ENCODE results near the gene NLGN4Y.

DNA sequence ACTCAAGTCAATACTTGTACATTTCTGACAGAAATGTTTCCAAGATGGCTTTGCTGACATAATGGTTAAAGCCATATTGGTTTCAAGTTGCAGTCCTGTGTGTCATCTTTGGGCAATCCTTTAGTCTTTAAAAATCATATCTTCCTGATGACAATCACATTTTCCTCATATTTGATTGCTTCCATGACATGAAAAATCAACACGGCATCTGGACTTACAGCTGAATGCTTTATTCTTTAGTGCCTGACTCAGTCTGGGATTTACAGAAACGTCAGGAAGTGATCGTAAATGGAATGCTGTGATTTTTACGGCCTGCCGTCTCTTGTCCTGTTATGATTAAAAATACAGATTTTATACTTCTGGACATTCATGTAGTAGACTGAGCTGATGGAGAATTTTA, 304.2 kb downstream of the NLGN4Y start:
- TF ChIP-seq NR2C2 (IDR thresholded peaks at IDR 0.05; ENCODE audit: borderline replicate concordance, control insufficient read depth, insufficient read length, low read depth), result no peak
- no peak for TF ChIP-seq ASH2L (IDR thresholded peaks at IDR 0.05; ENCODE audit: borderline replicate concordance, low read depth)
- no peak for TF ChIP-seq CTCF (IDR thresholded peaks at IDR 0.05 in 2 of 3, conservative IDR thresholded peaks at IDR 0.05 in 1 of 3; ENCODE audit: control insufficient read depth in 2 of 3, extremely low read depth in 1 of 3, insufficient read depth in 1 of 3, low read depth in 3 of 3, low read length in 3 of 3)
- TF ChIP-seq HDAC2 (IDR thresholded peaks at IDR 0.05), result no peak
- no peak for TF ChIP-seq POLR2A (IDR thresholded peaks at IDR 0.05; ENCODE audit: low read depth, low read length)
- TF ChIP-seq ETV6 (conservative IDR thresholded peaks at IDR 0.05 in 1 of 2, IDR thresholded peaks at IDR 0.05 in 1 of 2; ENCODE audit: borderline replicate concordance in 1 of 2, low read depth in 1 of 2), result no peak
- TF ChIP-seq POLR2AphosphoS2 (IDR thresholded peaks at IDR 0.05; ENCODE audit: low read depth, low read length), result no peak
- TF ChIP-seq, protein P1, sequence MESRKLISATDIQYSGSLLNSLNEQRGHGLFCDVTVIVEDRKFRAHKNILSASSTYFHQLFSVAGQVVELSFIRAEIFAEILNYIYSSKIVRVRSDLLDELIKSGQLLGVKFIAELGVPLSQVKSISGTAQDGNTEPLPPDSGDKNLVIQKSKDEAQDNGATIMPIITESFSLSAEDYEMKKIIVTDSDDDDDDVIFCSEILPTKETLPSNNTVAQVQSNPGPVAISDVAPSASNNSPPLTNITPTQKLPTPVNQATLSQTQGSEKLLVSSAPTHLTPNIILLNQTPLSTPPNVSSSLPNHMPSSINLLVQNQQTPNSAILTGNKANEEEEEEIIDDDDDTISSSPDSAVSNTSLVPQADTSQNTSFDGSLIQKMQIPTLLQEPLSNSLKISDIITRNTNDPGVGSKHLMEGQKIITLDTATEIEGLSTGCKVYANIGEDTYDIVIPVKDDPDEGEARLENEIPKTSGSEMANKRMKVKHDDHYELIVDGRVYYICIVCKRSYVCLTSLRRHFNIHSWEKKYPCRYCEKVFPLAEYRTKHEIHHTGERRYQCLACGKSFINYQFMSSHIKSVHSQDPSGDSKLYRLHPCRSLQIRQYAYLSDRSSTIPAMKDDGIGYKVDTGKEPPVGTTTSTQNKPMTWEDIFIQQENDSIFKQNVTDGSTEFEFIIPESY (IDR thresholded peaks at IDR 0.05), result no peak
- no peak for TF ChIP-seq MEF2A (IDR thresholded peaks at IDR 0.05; ENCODE audit: insufficient read depth, low read depth, low read length)
- TF ChIP-seq, protein P2, sequence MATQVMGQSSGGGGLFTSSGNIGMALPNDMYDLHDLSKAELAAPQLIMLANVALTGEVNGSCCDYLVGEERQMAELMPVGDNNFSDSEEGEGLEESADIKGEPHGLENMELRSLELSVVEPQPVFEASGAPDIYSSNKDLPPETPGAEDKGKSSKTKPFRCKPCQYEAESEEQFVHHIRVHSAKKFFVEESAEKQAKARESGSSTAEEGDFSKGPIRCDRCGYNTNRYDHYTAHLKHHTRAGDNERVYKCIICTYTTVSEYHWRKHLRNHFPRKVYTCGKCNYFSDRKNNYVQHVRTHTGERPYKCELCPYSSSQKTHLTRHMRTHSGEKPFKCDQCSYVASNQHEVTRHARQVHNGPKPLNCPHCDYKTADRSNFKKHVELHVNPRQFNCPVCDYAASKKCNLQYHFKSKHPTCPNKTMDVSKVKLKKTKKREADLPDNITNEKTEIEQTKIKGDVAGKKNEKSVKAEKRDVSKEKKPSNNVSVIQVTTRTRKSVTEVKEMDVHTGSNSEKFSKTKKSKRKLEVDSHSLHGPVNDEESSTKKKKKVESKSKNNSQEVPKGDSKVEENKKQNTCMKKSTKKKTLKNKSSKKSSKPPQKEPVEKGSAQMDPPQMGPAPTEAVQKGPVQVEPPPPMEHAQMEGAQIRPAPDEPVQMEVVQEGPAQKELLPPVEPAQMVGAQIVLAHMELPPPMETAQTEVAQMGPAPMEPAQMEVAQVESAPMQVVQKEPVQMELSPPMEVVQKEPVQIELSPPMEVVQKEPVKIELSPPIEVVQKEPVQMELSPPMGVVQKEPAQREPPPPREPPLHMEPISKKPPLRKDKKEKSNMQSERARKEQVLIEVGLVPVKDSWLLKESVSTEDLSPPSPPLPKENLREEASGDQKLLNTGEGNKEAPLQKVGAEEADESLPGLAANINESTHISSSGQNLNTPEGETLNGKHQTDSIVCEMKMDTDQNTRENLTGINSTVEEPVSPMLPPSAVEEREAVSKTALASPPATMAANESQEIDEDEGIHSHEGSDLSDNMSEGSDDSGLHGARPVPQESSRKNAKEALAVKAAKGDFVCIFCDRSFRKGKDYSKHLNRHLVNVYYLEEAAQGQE (IDR thresholded peaks at IDR 0.05; ENCODE audit: low read depth, low read length), result no peak
- no peak for TF ChIP-seq CREB1 (IDR thresholded peaks at IDR 0.05; ENCODE audit: low read depth)
- TF ChIP-seq RCOR1 (conservative IDR thresholded peaks at IDR 0.05; ENCODE audit: low read depth, low read length), result no peak

Data from GM12878 (cell line).